NCI-H2196 (cell line): ENCODE results near the gene COL11A2.

Source experiments
- DNase-seq: peaks from one replicate; lab custom pipeline; 2025; ENCODE audit not compliant: unreplicated experiment; lab: John Stamatoyannopoulos, UW

The COL11A2 gene

GRCh38 chr6:33172688-33173534 is 19.4 kb downstream of the COL11A2 start:
- DNase-seq = no peak

DNA sequence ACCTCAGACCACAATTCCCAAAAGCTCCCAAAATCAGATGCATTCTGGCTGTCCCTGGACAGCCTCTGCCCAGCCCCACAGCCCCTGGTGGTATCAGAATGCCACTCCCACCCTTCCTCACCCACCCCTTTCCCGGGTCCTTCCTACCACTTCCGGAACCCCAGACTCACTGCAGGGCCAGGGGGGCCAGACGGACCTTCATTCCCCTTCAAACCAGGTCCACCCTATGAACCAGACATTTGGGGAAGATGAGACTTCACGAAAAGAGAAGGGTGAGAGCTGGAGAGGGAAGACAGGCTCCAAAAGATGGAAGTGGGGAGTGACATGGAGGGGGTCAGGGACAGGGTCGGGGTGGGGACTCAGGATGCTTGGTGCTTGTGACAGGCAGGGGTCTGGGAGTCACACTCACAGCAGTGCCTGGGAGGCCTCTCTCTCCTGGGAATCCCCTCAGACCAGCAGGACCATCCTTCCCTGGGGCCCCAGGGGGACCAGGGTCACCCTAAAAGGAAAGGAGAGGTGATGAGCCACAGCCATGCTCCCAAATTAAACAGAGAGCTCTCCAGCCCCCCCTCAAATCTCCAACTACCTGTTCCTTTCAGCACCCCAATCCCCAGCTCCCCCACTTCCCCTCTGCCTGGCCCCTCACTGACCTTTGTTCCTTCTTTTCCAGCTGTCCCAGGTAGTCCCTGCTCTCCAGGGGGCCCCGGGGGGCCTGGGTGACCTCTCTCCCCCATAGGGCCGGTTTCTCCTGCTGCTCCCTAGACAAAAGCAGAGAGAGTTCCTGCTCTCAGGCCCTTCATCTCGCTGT is 20.2 kb downstream of the COL11A2 start:
- no peak for DNase-seq

- no peak for DNase-seq
Measured at GRCh38 chr6:33171016-33171879, 21.0 kb downstream of the COL11A2 start.

GRCh38 chr6:33170176-33171015 is 21.9 kb downstream of the COL11A2 start:
- no peak for DNase-seq

DNA sequence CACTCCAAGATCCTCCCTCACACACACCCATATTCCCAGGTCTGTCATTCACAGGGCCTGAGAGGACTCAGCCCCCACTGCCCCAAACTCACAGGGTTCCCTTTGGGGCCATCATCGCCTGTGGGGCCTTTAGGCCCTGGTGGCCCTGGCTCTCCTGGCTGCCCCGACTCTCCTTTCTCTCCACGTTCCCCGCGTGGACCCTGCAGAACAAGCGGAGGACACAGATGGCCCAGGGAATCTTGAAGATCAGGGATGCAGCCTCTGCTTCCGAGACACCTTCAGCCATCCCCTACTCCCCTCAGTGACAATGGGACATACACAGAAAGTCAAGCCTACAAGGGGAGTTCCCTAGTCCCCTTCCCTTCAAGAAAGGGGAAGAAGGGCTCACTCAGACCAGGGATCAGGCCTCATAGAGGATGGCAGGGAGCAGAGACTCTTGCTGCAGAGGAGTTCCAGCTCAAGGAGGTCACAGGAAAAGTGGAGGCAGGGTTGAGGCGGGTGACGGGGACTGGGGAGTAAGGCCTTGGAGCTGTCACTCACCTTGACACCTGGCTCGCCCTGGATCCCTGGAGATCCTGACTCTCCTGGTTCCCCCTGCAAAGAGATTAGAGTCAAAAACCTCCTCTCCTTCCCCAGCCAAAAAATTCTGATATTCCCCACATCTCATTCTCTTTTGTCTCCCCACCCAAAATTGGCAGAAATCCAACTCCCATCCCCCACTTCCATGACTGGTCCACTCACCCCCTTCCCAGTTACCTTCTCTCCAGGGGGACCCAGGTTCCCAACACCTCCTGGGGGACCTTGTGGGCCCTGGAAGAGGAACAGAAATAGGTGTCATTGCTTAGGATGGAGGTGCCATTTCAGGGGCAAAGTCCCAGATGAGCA is 22.7 kb downstream of the COL11A2 start:
- no peak for DNase-seq

GRCh38 chr6:33168639-33169038 is 23.6 kb downstream of the COL11A2 start:
- DNase-seq = no peak

GRCh38 chr6:33168284-33168601 is 24.0 kb downstream of the COL11A2 start:
- DNase-seq = no peak

DNA sequence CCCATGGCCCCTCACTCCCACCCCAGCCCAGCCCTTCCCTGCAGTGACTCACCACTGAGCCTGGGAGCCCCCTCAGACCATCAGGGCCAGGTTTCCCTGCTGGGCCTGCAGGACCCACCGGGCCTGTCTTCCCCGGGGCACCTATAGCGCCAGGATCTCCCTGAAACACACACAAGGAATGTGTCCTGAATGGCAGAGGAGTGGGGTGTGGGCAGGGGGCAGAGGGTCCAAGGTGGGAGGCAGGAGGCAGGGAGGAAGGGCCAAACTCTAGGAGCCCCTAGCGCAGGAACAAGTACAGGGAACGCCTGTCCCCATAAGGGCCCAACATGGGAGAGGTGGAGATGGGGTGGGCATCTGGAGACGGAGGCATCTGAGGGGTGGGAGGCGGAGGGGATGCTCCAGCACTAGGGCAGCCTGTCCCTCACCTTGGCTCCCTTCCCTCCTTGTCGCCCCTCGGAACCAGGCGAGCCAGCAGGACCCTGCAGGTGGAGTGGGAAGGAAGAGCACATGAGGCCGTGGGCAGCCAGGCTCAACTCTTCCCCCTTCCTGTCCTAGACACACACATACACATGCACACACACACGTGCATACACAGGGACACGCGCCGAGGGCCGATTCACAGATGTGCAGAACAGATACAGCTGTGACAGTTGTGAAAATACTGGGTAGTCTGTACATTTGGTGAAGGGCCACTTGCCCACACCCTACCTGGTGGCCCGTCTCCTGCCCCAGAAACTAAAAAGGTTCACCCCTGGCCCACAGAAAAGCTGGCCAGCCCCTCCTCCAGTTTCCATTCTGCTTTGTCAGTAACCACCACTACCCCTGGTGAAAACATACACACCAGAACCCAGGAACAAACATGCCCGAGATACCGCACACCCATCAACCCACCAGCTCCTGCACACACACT is 24.6 kb downstream of the COL11A2 start:
- DNase-seq = no peak

DNA sequence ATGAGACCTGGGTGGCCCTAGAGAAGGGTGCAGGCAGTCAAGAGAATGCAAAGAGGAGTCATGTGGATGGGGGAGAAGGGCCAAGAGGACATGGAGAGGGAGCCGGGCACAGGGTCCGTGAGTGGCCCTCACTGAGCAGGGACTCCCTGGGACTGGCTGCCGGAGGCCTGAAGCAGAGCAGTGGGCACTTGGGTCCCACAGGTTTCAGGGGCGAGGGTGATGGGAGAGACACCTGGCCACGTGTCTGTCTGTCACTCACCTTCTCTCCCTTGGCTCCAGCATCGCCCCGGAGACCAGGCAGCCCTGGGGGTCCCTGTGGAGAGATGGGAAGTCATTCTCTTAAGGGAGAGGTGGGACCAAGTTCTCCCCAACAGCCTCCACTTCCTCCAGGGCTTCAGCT is 25.5 kb downstream of the COL11A2 start:
- DNase-seq = no peak

- no peak for DNase-seq
Measured at GRCh38 chr6:33166363-33166762, 25.9 kb downstream of the COL11A2 start.

DNA sequence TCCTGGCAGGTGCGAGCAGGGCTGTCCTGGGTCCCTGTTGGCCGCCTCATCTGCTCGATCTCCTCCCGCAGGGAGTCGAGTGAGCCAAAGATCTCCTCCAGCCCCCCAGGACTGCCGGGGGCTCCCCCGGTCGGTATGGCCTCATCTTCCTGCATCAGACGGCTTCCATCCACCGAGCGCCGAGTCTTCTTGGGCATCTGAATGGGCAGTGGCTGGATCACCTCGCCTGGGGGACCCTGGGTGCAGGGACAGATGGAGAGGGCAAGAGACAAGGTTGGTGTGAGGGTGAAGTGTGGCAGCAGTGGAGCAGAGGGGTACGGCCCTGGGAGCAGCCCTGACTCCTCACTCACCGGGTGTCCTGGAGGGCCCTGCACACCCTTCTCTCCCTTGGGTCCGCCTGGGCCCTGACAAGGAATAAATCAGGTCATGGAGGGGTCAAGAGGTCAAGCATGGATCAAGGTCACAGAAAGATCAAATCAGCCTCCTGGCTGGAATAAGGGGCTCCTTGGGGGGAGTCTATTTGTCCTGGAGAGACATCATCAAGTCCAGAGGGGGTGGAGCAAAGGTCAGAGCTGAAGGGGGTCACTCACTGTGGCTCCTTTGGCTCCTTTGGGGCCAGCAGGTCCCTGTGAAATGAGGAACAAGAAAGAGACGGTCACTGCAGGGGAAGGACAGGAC is 26.5 kb downstream of the COL11A2 start:
- DNase-seq = no peak

- DNase-seq = no peak
Measured at GRCh38 chr6:33164665-33165373, 27.4 kb downstream of the COL11A2 start.

DNA sequence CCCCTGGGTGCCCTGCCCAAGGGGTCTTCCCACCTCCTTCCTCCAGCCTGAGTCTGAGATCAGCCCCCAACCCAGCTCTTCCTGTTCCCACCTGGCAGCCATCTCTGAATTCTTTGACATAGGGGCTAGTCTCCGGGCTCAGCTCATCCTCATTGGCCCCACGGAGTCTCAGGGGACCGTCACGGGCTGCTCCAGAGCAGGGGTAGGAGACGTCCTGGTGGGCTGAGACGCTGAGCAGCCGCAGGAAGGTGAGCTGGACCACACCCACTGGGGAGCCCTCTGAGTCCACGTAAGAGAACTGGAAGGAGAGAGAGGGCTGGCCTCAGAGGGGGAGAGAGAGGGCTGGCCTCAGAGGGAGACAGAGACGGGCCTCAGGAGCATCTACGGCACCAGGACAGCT is 28.1 kb downstream of the COL11A2 start:
- DNase-seq = no peak

DNA sequence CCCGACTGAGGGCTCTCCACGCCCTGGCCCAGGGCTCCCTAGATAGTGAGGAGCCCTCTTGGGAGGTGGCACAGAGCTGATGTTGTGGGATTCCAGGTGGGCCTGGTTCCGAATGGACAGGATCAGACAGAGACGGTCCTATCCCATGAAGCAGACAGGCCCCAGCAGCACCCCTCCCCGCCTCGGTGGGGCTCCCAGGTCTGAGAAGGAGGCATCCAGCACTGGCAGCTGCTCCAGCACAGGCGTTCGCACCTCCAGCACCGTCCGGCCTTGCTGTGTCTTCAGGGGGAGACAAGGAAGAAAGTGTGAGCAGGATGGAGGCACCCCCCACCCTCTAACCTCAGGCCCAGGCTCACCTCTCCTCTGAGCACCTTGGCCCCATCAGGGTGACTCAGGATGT is 28.7 kb downstream of the COL11A2 start:
- no peak for DNase-seq

GRCh38 chr6:33161354-33162331 is 30.6 kb downstream of the COL11A2 start:
- DNase-seq = peak; percentile 85

GRCh38 chr6:33160728-33161344 is 31.4 kb downstream of the COL11A2 start:
- DNase-seq = peak; percentile 92
